Measurements from ENCODE around the gene GREB1.

Gene GREB1

DNA sequence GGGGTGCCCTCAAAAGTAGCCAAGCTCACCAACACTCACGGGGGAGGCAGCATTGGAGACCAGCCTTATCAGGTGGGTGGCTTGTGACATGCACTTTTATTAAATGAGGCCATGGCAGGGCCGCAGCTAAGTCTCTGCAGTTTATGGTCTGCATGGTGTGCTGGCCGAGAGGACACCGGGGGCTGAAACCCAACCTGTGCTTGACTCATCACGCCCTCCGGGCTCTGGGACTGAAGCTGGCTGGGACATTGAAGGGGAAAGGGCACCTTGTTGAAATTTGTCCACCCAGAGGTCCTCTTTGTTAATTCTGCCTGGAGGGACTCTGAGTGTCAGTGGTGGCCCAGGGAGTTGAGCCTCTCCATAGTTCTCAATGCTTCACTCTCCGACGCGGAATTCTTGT is 153.9 kb downstream of the GREB1 start:
- CTCF ChIA-PET: interaction anchor here (0.6 to 13.9 kb wide), 34 partner anchors 9 to 1840 kb away, joined by 3 to 247 read pairs (median 4); no protein-coding TSS in a partner anchor
- H3K4me3 ChIP-seq (ENCODE audit: low read depth, low read length): no peak overlapping the region
- H3K9me3 ChIP-seq (ENCODE audit: control insufficient read depth, insufficient read depth, low read depth, low read length): no peaks in the 10 kb centered on the region
- POLR2A ChIA-PET: interaction anchor here (1.0 kb wide), 1 partner anchor 56 kb away, joined by 4 read pairs; no protein-coding TSS in a partner anchor
- H3K36me3 ChIP-seq (ENCODE audit: control insufficient read depth in 2 of 2, insufficient read depth in 1 of 2, low read length in 2 of 2): no peaks in the 10 kb centered on the region
- TF ChIP-seq ZNF366 (tag by site-specific recombination; conservative IDR thresholded peaks at IDR 0.05) (no peak), ZNF184 (tag by site-specific recombination; IDR thresholded peaks at IDR 0.05) (no peak), ZNF114 (tag by site-specific recombination; IDR thresholded peaks at IDR 0.05) (no peak), ZNF623 (tag by site-specific recombination; IDR thresholded peaks at IDR 0.05) (no peak), ZNF658 (tag by site-specific recombination; IDR thresholded peaks at IDR 0.05) (no peak), ZNF302 (tag by site-specific recombination; IDR thresholded peaks at IDR 0.05; ENCODE audit: low read depth) (no peak), ZNF548 (tag by site-specific recombination; IDR thresholded peaks at IDR 0.05) (no peak), ZNF529 (tag by site-specific recombination; IDR thresholded peaks at IDR 0.05; ENCODE audit: insufficient replicate concordance) (no peak), KLF8 (tag by site-specific recombination; IDR thresholded peaks at IDR 0.05) (no peak), ZNF292 (tag by site-specific recombination; IDR thresholded peaks at IDR 0.05; ENCODE audit: borderline replicate concordance, low read depth) (no peak), ZNF521 (tag by site-specific recombination; IDR thresholded peaks at IDR 0.05) (no peak)
- TF ChIP-seq, protein P1, sequence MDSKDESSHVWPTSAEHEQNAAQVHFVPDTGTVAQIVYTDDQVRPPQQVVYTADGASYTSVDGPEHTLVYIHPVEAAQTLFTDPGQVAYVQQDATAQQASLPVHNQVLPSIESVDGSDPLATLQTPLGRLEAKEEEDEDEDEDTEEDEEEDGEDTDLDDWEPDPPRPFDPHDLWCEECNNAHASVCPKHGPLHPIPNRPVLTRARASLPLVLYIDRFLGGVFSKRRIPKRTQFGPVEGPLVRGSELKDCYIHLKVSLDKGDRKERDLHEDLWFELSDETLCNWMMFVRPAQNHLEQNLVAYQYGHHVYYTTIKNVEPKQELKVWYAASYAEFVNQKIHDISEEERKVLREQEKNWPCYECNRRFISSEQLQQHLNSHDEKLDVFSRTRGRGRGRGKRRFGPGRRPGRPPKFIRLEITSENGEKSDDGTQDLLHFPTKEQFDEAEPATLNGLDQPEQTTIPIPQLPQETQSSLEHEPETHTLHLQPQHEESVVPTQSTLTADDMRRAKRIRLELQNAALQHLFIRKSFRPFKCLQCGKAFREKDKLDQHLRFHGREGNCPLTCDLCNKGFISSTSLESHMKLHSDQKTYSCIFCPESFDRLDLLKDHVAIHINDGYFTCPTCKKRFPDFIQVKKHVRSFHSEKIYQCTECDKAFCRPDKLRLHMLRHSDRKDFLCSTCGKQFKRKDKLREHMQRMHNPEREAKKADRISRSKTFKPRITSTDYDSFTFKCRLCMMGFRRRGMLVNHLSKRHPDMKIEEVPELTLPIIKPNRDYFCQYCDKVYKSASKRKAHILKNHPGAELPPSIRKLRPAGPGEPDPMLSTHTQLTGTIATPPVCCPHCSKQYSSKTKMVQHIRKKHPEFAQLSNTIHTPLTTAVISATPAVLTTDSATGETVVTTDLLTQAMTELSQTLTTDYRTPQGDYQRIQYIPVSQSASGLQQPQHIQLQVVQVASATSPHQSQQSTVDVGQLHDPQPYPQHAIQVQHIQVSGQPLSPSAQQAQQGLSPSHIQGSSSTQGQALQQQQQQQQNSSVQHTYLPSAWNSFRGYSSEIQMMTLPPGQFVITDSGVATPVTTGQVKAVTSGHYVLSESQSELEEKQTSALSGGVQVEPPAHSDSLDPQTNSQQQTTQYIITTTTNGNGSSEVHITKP (tag by site-specific recombination; IDR thresholded peaks at IDR 0.05): no peak
- TF ChIP-seq, protein P2, sequence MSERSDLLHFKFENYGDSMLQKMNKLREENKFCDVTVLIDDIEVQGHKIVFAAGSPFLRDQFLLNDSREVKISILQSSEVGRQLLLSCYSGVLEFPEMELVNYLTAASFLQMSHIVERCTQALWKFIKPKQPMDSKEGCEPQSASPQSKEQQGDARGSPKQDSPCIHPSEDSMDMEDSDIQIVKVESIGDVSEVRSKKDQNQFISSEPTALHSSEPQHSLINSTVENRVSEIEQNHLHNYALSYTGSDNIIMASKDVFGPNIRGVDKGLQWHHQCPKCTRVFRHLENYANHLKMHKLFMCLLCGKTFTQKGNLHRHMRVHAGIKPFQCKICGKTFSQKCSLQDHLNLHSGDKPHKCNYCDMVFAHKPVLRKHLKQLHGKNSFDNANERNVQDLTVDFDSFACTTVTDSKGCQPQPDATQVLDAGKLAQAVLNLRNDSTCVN (tag by site-specific recombination; optimal IDR thresholded peaks at IDR 0.05): no peak
- TF ChIP-seq, protein P3, sequence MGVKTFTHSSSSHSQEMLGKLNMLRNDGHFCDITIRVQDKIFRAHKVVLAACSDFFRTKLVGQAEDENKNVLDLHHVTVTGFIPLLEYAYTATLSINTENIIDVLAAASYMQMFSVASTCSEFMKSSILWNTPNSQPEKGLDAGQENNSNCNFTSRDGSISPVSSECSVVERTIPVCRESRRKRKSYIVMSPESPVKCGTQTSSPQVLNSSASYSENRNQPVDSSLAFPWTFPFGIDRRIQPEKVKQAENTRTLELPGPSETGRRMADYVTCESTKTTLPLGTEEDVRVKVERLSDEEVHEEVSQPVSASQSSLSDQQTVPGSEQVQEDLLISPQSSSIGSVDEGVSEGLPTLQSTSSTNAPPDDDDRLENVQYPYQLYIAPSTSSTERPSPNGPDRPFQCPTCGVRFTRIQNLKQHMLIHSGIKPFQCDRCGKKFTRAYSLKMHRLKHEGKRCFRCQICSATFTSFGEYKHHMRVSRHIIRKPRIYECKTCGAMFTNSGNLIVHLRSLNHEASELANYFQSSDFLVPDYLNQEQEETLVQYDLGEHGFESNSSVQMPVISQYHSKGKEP (tag by site-specific recombination; IDR thresholded peaks at IDR 0.05): no peak
- TF ChIP-seq, protein P4, sequence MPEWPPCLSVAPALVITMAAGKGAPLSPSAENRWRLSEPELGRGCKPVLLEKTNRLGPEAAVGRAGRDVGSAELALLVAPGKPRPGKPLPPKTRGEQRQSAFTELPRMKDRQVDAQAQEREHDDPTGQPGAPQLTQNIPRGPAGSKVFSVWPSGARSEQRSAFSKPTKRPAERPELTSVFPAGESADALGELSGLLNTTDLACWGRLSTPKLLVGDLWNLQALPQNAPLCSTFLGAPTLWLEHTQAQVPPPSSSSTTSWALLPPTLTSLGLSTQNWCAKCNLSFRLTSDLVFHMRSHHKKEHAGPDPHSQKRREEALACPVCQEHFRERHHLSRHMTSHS (tag by site-specific recombination; IDR thresholded peaks at IDR 0.05): no peak
- TF ChIP-seq, protein P5, sequence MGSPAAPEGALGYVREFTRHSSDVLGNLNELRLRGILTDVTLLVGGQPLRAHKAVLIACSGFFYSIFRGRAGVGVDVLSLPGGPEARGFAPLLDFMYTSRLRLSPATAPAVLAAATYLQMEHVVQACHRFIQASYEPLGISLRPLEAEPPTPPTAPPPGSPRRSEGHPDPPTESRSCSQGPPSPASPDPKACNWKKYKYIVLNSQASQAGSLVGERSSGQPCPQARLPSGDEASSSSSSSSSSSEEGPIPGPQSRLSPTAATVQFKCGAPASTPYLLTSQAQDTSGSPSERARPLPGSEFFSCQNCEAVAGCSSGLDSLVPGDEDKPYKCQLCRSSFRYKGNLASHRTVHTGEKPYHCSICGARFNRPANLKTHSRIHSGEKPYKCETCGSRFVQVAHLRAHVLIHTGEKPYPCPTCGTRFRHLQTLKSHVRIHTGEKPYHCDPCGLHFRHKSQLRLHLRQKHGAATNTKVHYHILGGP (tag by site-specific recombination; IDR thresholded peaks at IDR 0.05): no peak
- no peaks in the 10 kb centered on the region for H3K4me1 ChIP-seq (ENCODE audit: control insufficient read depth, insufficient read depth, low read length)
- H3K27ac ChIP-seq (ENCODE audit: extremely low read depth, low read depth, low read length): no peak overlapping the region
